ENCODE measurements around the gene ZNF318.

ZNF318 gene

GRCh38 chr6:43338243-43338642, 31.2 kb downstream of the ZNF318 start:
- Histone ChIP-seq H3K4me2 (ENCODE audit: insufficient read depth, low read length) (no peak overlapping the region), H4K20me1 (ENCODE audit: insufficient read depth, low read length) (no peaks in the 10 kb centered on the region), H2AFZ (ENCODE audit: low read depth, low read length) (no peak overlapping the region), H3K9ac (ENCODE audit: low read depth, low read length) (no peak overlapping the region), H3K9me3 (ENCODE audit: insufficient read depth, low read length, severe bottlenecking) (no peaks in the 10 kb centered on the region), H3K4me1 (ENCODE audit: insufficient read depth, low read length) (no peaks in the 10 kb centered on the region), H3K4me3 (ENCODE audit: low read depth in 1 of 2, low read length in 2 of 2) (no peak overlapping the region), H3K27ac (ENCODE audit: low read length) (no peak overlapping the region), H3K79me2 (ENCODE audit: insufficient read depth, low read length) (no peaks in the 10 kb centered on the region), H3K36me3 (ENCODE audit: insufficient read depth, low read length) (peaks cover 60% of the 10 kb centered on the region), H3K27me3 (ENCODE audit: insufficient read depth, low read length, poor library complexity) (no peaks in the 10 kb centered on the region)
- no peak for TF ChIP-seq EZH2 (IDR thresholded peaks at IDR 0.05; ENCODE audit: borderline replicate concordance, low read depth, low read length, severe bottlenecking)
- no peak for TF ChIP-seq CTCF (IDR thresholded peaks at IDR 0.05; ENCODE audit: borderline replicate concordance, extremely low read depth, low read length, poor library complexity, severe bottlenecking)
- DNase-seq = no peak
- ATAC-seq (ENCODE audit: insufficient read depth, low read depth) = no peak

- Histone ChIP-seq H3K9ac (ENCODE audit: low read depth, low read length) (no peak overlapping the region), H3K4me3 (ENCODE audit: low read depth in 1 of 2, low read length in 2 of 2) (no peak overlapping the region), H3K9me3 (ENCODE audit: insufficient read depth, low read length, severe bottlenecking) (no peaks in the 10 kb centered on the region), H2AFZ (ENCODE audit: low read depth, low read length) (no peak overlapping the region), H3K4me2 (ENCODE audit: insufficient read depth, low read length) (no peak overlapping the region), H3K4me1 (ENCODE audit: insufficient read depth, low read length) (no peaks in the 10 kb centered on the region), H3K27me3 (ENCODE audit: insufficient read depth, low read length, poor library complexity) (no peaks in the 10 kb centered on the region), H3K27ac (ENCODE audit: low read length) (no peak overlapping the region), H3K36me3 (ENCODE audit: insufficient read depth, low read length) (peaks cover 43% of the 10 kb centered on the region), H3K79me2 (ENCODE audit: insufficient read depth, low read length) (no peaks in the 10 kb centered on the region), H4K20me1 (ENCODE audit: insufficient read depth, low read length) (no peaks in the 10 kb centered on the region)
- TF ChIP-seq EZH2 (IDR thresholded peaks at IDR 0.05; ENCODE audit: borderline replicate concordance, low read depth, low read length, severe bottlenecking) (no peak), CTCF (IDR thresholded peaks at IDR 0.05; ENCODE audit: borderline replicate concordance, extremely low read depth, low read length, poor library complexity, severe bottlenecking) (no peak)
- ATAC-seq (ENCODE audit: insufficient read depth, low read depth) (no peak), DNase-seq (no peak)
These were observed 33.1 kb downstream of the ZNF318 start for GRCh38 chr6:43336382-43336781.

GRCh38 chr6:43335469-43335868, 34.0 kb downstream of the ZNF318 start:
- H3K79me2 ChIP-seq (ENCODE audit: insufficient read depth, low read length) = no peaks in the 10 kb centered on the region
- H3K4me2 ChIP-seq (ENCODE audit: insufficient read depth, low read length) = no peak overlapping the region
- H4K20me1 ChIP-seq (ENCODE audit: insufficient read depth, low read length) = no peaks in the 10 kb centered on the region
- peaks cover 34% of the 10 kb centered on the region for H3K36me3 ChIP-seq (ENCODE audit: insufficient read depth, low read length)
- no peaks in the 10 kb centered on the region for H3K9me3 ChIP-seq (ENCODE audit: insufficient read depth, low read length, severe bottlenecking)
- no peak overlapping the region for H3K27ac ChIP-seq (ENCODE audit: low read length)
- no peak for TF ChIP-seq EZH2 (IDR thresholded peaks at IDR 0.05; ENCODE audit: borderline replicate concordance, low read depth, low read length, severe bottlenecking)
- TF ChIP-seq CTCF (IDR thresholded peaks at IDR 0.05; ENCODE audit: borderline replicate concordance, extremely low read depth, low read length, poor library complexity, severe bottlenecking) = no peak
- no peak overlapping the region for H2AFZ ChIP-seq (ENCODE audit: low read depth, low read length)
- no peak overlapping the region for H3K4me3 ChIP-seq (ENCODE audit: low read depth in 1 of 2, low read length in 2 of 2)
- no peak for ATAC-seq (ENCODE audit: insufficient read depth, low read depth)
- DNase-seq = no peak
- H3K9ac ChIP-seq (ENCODE audit: low read depth, low read length) = no peak overlapping the region
- H3K27me3 ChIP-seq (ENCODE audit: insufficient read depth, low read length, poor library complexity) = no peaks in the 10 kb centered on the region
- no peaks in the 10 kb centered on the region for H3K4me1 ChIP-seq (ENCODE audit: insufficient read depth, low read length)
